ENCODE data around the gene LRRC37B. TPM values are rescaled to one million over a fixed set of nuclear protein-coding genes. Genes with fewer than 3 reads are reported as not detected.
A peak's percentile ranks its signal among the peaks of the same experiment; 100 is the strongest.

LRRC37B gene
- total and polyA plus RNA-seq, 2 of the 13 experiments (the other 11 are each of a cell fraction or from before 2014, with no cell fraction given): 8.7 to 8.8 TPM

GRCh38 chr17:32007463-32008298, 498 bp downstream of the LRRC37B start (continued):
- peak; percentile 7; the same call in 1 of the 2 replicates for TF ChIP-seq HES4 (CRISPR knock-in tag; IDR thresholded peaks at IDR 0.05; ENCODE audit: borderline replicate concordance)
- TF ChIP-seq ZNF512 (CRISPR knock-in tag; IDR thresholded peaks at IDR 0.05): no peak
- TF ChIP-seq TCF7 (IDR thresholded peaks at IDR 0.05; ENCODE audit: low read depth): no peak
- no peak for TF ChIP-seq TBP (CRISPR knock-in tag; IDR thresholded peaks at IDR 0.05)
- no peak for TF ChIP-seq ZEB1 (IDR thresholded peaks at IDR 0.05; ENCODE audit: insufficient replicate concordance, low read depth)
- TF ChIP-seq MTA1 (CRISPR knock-in tag; IDR thresholded peaks at IDR 0.05; ENCODE audit: borderline replicate concordance): no peak
- TF ChIP-seq SIX4 (CRISPR knock-in tag; IDR thresholded peaks at IDR 0.05): no peak
- peak; percentile 45; the same call in 1 of the 2 replicates for TF ChIP-seq ZFY (CRISPR knock-in tag; IDR thresholded peaks at IDR 0.05)
- TF ChIP-seq ZNF678 (CRISPR knock-in tag; IDR thresholded peaks at IDR 0.05): no peak
- 0 out of 2 replicates have a peak, but pooled peaks have one; percentile 24 for TF ChIP-seq ZNF501 (CRISPR knock-in tag; IDR thresholded peaks at IDR 0.05)
- TF ChIP-seq SNAPC5 (CRISPR knock-in tag; IDR thresholded peaks at IDR 0.05; ENCODE audit: borderline replicate concordance): no peak
- 0 out of 2 replicates have a peak, but pooled peaks have one; percentile 36 for TF ChIP-seq ZNF430 (CRISPR knock-in tag; IDR thresholded peaks at IDR 0.05)
- TF ChIP-seq UBTF (CRISPR knock-in tag; IDR thresholded peaks at IDR 0.05): peak; percentile 49; the same call in 1 of the 2 replicates
- TF ChIP-seq TFAP4 (IDR thresholded peaks at IDR 0.05; ENCODE audit: borderline replicate concordance, low read depth): no peak
- no peak for TF ChIP-seq HDAC2 (CRISPR knock-in tag; IDR thresholded peaks at IDR 0.05)
- peak; percentile 49 for TF ChIP-seq ZFX (CRISPR knock-in tag; IDR thresholded peaks at IDR 0.05; ENCODE audit: low read depth)
- no peak for TF ChIP-seq SATB2 (CRISPR knock-in tag; IDR thresholded peaks at IDR 0.05)
- peak; percentile 0; the same call in 1 of the 2 replicates for TF ChIP-seq ZNF574 (CRISPR knock-in tag; IDR thresholded peaks at IDR 0.05)
- no peak for TF ChIP-seq HOMEZ (CRISPR knock-in tag; IDR thresholded peaks at IDR 0.05; ENCODE audit: low read depth)
- 0 out of 2 replicates have a peak, but pooled peaks have one; percentile 4 for TF ChIP-seq TOPORS (CRISPR knock-in tag; IDR thresholded peaks at IDR 0.05)

All from HepG2 (cell line).